K562 (cell line): Measurements from ENCODE around the gene PAN2. TPM values are rescaled to one million over a fixed set of nuclear protein-coding genes. Genes with fewer than 3 reads are reported as not detected.

ENCODE experiments used
- EZH2 ChIP-seq: IDR thresholded peaks from 2 replicates; pipeline ENCODE4 v1.6.1; 2012; ENCODE audit warnings: low read depth, mild to moderate bottlenecking, inconsistent platforms, low read length, borderline replicate concordance
- HEY1 ChIP-seq: fragments of 250-450 bp; sonication (Bioruptor Pico); IDR thresholded peaks from 2 replicates; pipeline ENCODE4 v1.5.0; 2020; ENCODE audit warnings: mild to moderate bottlenecking, moderate library complexity, borderline replicate concordance
- KDM5B ChIP-seq: fragments of 200-600 bp; sonication (generic); IDR thresholded peaks from 2 replicates; pipeline ENCODE4 v1.6.1; 2012; ENCODE audit warnings: low read depth, mild to moderate bottlenecking, moderate library complexity, low read length, control low read depth, inconsistent platforms; ENCODE audit not compliant: insufficient replicate concordance
- POLR2B ChIP-seq: fragments of 450-650 bp; IDR thresholded peaks from 2 replicates; pipeline ENCODE4 v1.6.1; 2018; ENCODE audit warnings: low read depth; ENCODE audit not compliant: partially characterized antibody
- PRPF4 ChIP-seq: fragments of 200-400 bp; formaldehyde crosslinking; IDR thresholded peaks from one replicate; pipeline ENCODE4 v1.6.1; 2017; ENCODE audit warnings: low read length, low read depth, mild to moderate bottlenecking; ENCODE audit not compliant: insufficient read depth, poor library complexity, severe bottlenecking
- REST ChIP-seq, 2 experiments: fragments of 450-650 bp; formaldehyde crosslinking in 1 of 2; IDR thresholded peaks; 2 replicates each; pipeline versions ENCODE4 v1.4.0 to v1.6.1; 2014 to 2020; ENCODE audit warnings: mild to moderate bottlenecking in 2 of 2, borderline replicate concordance in 1 of 2, low read depth in 1 of 2
- TCF7 ChIP-seq: sonication (generic); IDR thresholded peaks from 2 replicates; pipeline ENCODE4 v1.6.1; 2016; ENCODE audit warnings: antibody characterized with exemption, borderline replicate concordance
- polyA plus RNA-seq, 8 experiments: library from polyadenylated mRNA; depleted of rRNA in 4 of 8; stranded (reverse) in 5 of 8; unstranded in 3 of 8; fragments of >200 nt; fragmentation: Nextera tagmentation in 2 of 8; fragmentation: Illumina TruSeq in 1 of 8; extraction: Ambion mirVana in 2 of 8; extraction: Trizol in 1 of 8; gene quantifications; 2 replicates each; pipeline versions ENCODE4 v1.2.1 to v1.2.3, GENCODE V29; 2011 to 2014; ENCODE audit warnings: inconsistent platforms in 1 of 8, missing spikeins in 1 of 8
- total RNA-seq, 7 experiments: library from RNA; depleted of rRNA in 6 of 7; stranded (reverse); fragments of >200 nt in 6 of 7; fragmentation: Illumina TruSeq in 2 of 7; extraction: Trizol in 2 of 7; gene quantifications; 2 replicates each; pipeline versions ENCODE4 v1.2.1 to v1.2.3, GENCODE V29; 2011 to 2021; ENCODE audit warnings: low replicate concordance in 1 of 7
- TF ChIP-seq, protein P1 (sequence below), 2 experiments: fragments of 450-650 bp in 1 of 2; sonication (generic) in 1 of 2; formaldehyde crosslinking in 1 of 2; IDR thresholded peaks; 2 replicates each; pipeline versions ENCODE4 v1.7.1 to v1.9.0; 2016 to 2022; ENCODE audit warnings: inconsistent platforms in 1 of 2, mild to moderate bottlenecking in 1 of 2, missing genetic modification reagents in 1 of 2

PAN2 gene
- total and polyA plus RNA-seq, 9 of the 15 experiments (the other 6 are each of a cell fraction or from before 2014, with no cell fraction given): 15.0 to 66.1 (median 25.9) TPM

GRCh38 chr12:56266693-56267442 lies 66.9 kb downstream of the PAN2 start, which contains the start of gene COQ10A (continued):
- TF ChIP-seq, protein P1, sequence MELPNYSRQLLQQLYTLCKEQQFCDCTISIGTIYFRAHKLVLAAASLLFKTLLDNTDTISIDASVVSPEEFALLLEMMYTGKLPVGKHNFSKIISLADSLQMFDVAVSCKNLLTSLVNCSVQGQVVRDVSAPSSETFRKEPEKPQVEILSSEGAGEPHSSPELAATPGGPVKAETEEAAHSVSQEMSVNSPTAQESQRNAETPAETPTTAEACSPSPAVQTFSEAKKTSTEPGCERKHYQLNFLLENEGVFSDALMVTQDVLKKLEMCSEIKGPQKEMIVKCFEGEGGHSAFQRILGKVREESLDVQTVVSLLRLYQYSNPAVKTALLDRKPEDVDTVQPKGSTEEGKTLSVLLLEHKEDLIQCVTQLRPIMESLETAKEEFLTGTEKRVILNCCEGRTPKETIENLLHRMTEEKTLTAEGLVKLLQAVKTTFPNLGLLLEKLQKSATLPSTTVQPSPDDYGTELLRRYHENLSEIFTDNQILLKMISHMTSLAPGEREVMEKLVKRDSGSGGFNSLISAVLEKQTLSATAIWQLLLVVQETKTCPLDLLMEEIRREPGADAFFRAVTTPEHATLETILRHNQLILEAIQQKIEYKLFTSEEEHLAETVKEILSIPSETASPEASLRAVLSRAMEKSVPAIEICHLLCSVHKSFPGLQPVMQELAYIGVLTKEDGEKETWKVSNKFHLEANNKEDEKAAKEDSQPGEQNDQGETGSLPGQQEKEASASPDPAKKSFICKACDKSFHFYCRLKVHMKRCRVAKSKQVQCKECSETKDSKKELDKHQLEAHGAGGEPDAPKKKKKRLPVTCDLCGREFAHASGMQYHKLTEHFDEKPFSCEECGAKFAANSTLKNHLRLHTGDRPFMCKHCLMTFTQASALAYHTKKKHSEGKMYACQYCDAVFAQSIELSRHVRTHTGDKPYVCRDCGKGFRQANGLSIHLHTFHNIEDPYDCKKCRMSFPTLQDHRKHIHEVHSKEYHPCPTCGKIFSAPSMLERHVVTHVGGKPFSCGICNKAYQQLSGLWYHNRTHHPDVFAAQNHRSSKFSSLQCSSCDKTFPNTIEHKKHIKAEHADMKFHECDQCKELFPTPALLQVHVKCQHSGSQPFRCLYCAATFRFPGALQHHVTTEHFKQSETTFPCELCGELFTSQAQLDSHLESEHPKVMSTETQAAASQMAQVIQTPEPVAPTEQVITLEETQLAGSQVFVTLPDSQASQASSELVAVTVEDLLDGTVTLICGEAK (IDR thresholded peaks at IDR 0.05): peak; percentile 91
- TF ChIP-seq, protein P1 (CRISPR knock-in tag; IDR thresholded peaks at IDR 0.05): no peak
- peak; percentile 84 for TF ChIP-seq KDM5B
- TF ChIP-seq TCF7: no peak
- TF ChIP-seq EZH2: no peak
- TF ChIP-seq REST (IDR thresholded peaks at IDR 0.05; ENCODE audit: borderline replicate concordance): no peak; the same call in 1 of the 2 replicates
- TF ChIP-seq REST (CRISPR knock-in tag; IDR thresholded peaks at IDR 0.05; ENCODE audit: low read depth): 0 out of 2 replicates have a peak, but pooled peaks have one; percentile 59
- no peak for TF ChIP-seq HEY1 (CRISPR knock-in tag)
- peak; percentile 77 for TF ChIP-seq POLR2B
- TF ChIP-seq PRPF4: no peak
